Heart right ventricle (tissue), 16 donors: ENCODE data around the gene ZNF618. TPM values are rescaled to one million over a fixed set of nuclear protein-coding genes. Genes with fewer than 3 reads are reported as not detected.

Experiments used
- ATAC-seq, 8 donors: fragments of 200-7000 bp; cut with Tn5 transposase; one replicate each; pipeline ENCODE4 v1.9.1; 2020; ENCODE audit warnings: mild to moderate bottlenecking in 8 of 8, moderate library complexity in 8 of 8, moderate number of reproducible peaks in 1 of 8
- DNase-seq, 2 donors: peaks; one replicate each; pipeline ENCODE4 v3.0.0-alpha.2; 2020
- H3K27ac ChIP-seq, 10 donors: fragments of 200-600 bp; sonication (generic) in 2 of 10; one replicate each; pipeline versions ENCODE4 v1.5.0 to v1.8.0; 2020 to 2022; ENCODE audit warnings: mild to moderate bottlenecking in 3 of 10
- H3K27me3 ChIP-seq, 7 donors: fragments of 200-600 bp; one replicate each; pipeline ENCODE4 v1.8.0; 2021 to 2022; ENCODE audit warnings: mild to moderate bottlenecking in 2 of 7
- H3K36me3 ChIP-seq, 9 donors: fragments of 200-600 bp; sonication (generic) in 1 of 9; one replicate each; pipeline versions ENCODE4 v1.5.0 to v1.8.0; 2020 to 2022; ENCODE audit warnings: mild to moderate bottlenecking in 2 of 9
- H3K4me1 ChIP-seq, 9 donors: fragments of 200-600 bp; sonication (generic) in 1 of 9; one replicate each; pipeline versions ENCODE4 v1.5.0 to v1.8.0; 2020 to 2022; ENCODE audit warnings: mild to moderate bottlenecking in 4 of 9
- H3K4me3 ChIP-seq, 10 donors: fragments of 200-600 bp; sonication (generic) in 2 of 10; one replicate each; pipeline versions ENCODE4 v1.5.0 to v1.8.0; 2020 to 2022; ENCODE audit warnings: mild to moderate bottlenecking in 7 of 10, moderate library complexity in 2 of 10
- H3K9me3 ChIP-seq, 11 donors: fragments of 200-600 bp in 10 of 11; sonication (generic) in 2 of 11; one replicate each; pipeline versions ENCODE4 v1.5.0 to v1.8.0; 2013 to 2022; ENCODE audit warnings: mild to moderate bottlenecking in 2 of 11, control low read depth in 1 of 11, moderate library complexity in 1 of 11
- WGBS, 2 donors: extraction: QIAGEN DNeasy Blood & Tissue Kit; methylation state at CpG; one replicate each; pipeline ENCODE4 v1.1.7; 2013; ENCODE audit warnings: inconsistent platforms in 1 of 2; 5-methylcytosine and 5-hydroxymethylcytosine counted together
- intact Hi-C, 10 donors: fragments of 100-400 bp; cut with DNase I; formaldehyde crosslinking; loops; one replicate each; pipeline versions ENCODE4 v1.11.1 to v1.14.2; 2022
- polyA plus RNA-seq, 2 donors: library from polyadenylated mRNA; stranded (reverse); fragments of 200-250 nt; gene quantifications; one replicate each; pipeline ENCODE4 v1.2.3, GENCODE V29; 2013
- total RNA-seq, 10 donors: library from RNA; stranded (reverse); fragmentation: NEBNext Ultra II Directional in 3 of 10; extraction: Animal tissue kit (Norgen Biotek cat#: 25700) in 3 of 10; gene quantifications; one replicate each; pipeline versions ENCODE4 v1.2.1 to v1.2.4, GENCODE V29; 2021 to 2023
- TF ChIP-seq, protein P1 (sequence below), 9 donors: fragments of 200-600 bp; sonication (generic) in 2 of 9; IDR thresholded peaks; one replicate each; pipeline versions ENCODE4 v1.5.0 to v1.8.0; 2021 to 2022; ENCODE audit warnings: antibody characterized with exemption in 9 of 9, mild to moderate bottlenecking in 5 of 9, moderate library complexity in 1 of 9
- donor health status: Arrhythmogenic right ventricular cardiomyopathy.
- donor health status: ischemic (EF 13 %, LVEDD 7.1; RV severe dilation, severe dysfunction).
- donor health status: healthy with polysubstance abuse.
- donor health status: DM: no; HTN: yes; CAD: no.
- donor health status: DM: no; HTN: no; CAD: no.
- donor health status: ischemic (EF 25% LVEDD 6.9; RV normal size, moderate dysfunction).
- donor health status: ischemic (EF 25% LVEDD 5.7; RV mildly dilated, moderate dysfunction).
- donor health status: healthy.
- donor health status: DM: yes; HTN: yes; CAD: no.
- donor health status: Ischemic cardiomyopathy.
- donor health status: ischemic (EF 35%, LVEDD 5.7; RV mildly dilated, moderate dysfunction).
- donor health status: nonischemic (EF 11% LVEDD 7.7; RV severe dilation, severe dysfunction).
- donor health status: DM: yes; HTN: yes; CAD: no.
- donor health status: PGD.
- donor health status: ischemic (EF 29% LVEDD 5.4; RV normal size, mild dysfunction).
- donor health status: nonischemic (EF 23%, LVEDD 6.1; RV moderate dilation, normal function).

The ZNF618 gene
- total and polyA plus RNA-seq, 12 donors = 0.59 to 2.5 (median 1.6) TPM

DNA sequence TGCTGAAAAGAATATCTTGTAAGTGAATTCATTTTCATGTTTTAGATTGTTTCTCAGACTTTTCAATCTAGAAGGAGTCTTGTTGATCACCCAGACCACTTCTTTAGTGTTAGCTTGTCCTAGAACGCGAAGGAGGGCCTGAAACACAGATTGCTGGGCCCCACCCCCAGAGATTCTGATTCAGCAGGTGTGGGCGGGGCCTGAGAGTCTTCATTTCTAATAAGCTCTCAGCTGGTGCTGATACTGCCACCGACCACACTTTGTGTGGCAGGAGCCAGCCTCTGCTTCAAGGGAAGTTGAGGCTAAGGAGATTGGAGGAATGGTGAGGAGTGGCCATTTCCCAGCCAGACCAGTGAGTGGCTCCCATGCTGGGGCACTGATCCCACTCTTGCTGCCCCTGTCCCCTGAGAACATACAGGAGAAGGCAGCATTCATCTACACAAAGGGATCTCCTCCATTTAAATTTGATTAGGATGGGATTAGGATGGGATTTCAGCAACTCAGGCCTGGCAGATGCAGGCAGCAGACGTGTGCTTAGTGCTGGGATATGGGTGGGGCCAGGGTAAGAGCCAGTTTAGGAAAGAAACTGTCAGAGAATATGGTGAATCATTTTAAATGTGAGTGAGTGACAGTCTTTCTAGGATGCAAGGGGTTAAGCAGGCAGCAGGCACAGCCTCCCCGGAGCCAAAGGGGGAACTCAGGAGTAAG lies 35.9 kb downstream of the ZNF618 start:
- WGBS, 2 donors = 83 to 87% methylated on average over 6 of the region's 6 CpGs
- H3K27ac ChIP-seq = no peak overlapping the region

DNA sequence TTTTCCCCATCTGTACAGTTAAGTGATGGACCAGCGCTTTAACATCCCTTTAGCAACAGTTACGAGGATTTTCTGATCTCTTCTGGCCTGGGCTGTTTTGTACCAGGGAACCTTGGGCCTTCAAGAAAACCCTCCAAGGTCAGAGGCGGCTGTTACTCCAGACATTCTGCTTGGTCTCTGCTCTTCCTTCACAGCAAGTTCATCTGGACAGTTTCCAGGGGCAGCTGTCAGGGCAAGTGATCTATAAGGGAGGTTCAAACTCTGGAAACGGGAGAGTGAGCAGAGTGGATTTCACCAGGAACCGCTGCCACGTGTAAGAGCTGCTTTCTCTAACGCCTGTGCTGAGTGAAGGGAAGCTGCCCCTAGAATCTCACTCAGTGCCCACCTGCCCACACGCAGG lies 36.7 kb downstream of the ZNF618 start:
- Histone ChIP-seq H3K4me1 (peaks cover 0 to 13% (median 4%) of the 10 kb centered on the region in 9 donors), H3K27me3 (no peaks in the 10 kb centered on the region), H3K4me3 (no peak overlapping the region), H3K27ac (no peak overlapping the region), H3K36me3 (no peaks in the 10 kb centered on the region), H3K9me3 (no peaks in the 10 kb centered on the region)
- 77 to 80% methylated on average over 8 of the region's 8 CpGs for WGBS, 2 donors
- ATAC-seq = no peak
- DNase-seq = no peak
- intact Hi-C loops = no loop called here
- TF ChIP-seq, protein P1, sequence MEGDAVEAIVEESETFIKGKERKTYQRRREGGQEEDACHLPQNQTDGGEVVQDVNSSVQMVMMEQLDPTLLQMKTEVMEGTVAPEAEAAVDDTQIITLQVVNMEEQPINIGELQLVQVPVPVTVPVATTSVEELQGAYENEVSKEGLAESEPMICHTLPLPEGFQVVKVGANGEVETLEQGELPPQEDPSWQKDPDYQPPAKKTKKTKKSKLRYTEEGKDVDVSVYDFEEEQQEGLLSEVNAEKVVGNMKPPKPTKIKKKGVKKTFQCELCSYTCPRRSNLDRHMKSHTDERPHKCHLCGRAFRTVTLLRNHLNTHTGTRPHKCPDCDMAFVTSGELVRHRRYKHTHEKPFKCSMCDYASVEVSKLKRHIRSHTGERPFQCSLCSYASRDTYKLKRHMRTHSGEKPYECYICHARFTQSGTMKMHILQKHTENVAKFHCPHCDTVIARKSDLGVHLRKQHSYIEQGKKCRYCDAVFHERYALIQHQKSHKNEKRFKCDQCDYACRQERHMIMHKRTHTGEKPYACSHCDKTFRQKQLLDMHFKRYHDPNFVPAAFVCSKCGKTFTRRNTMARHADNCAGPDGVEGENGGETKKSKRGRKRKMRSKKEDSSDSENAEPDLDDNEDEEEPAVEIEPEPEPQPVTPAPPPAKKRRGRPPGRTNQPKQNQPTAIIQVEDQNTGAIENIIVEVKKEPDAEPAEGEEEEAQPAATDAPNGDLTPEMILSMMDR (IDR thresholded peaks at IDR 0.05) = no peak

More for the DNA sequence above, 35.9 kb downstream of the ZNF618 start:
- Histone ChIP-seq H3K4me1 (peaks cover 0 to 16% (median 4%) of the 10 kb centered on the region in 9 donors), H3K27me3 (no peaks in the 10 kb centered on the region), H3K36me3 (no peaks in the 10 kb centered on the region), H3K4me3 (no peak overlapping the region), H3K9me3 (no peaks in the 10 kb centered on the region)
- DNase-seq = no peak
- intact Hi-C loops = no loop called here
- no peak for ATAC-seq
- TF ChIP-seq, protein P1 (IDR thresholded peaks at IDR 0.05) = no peak

DNA sequence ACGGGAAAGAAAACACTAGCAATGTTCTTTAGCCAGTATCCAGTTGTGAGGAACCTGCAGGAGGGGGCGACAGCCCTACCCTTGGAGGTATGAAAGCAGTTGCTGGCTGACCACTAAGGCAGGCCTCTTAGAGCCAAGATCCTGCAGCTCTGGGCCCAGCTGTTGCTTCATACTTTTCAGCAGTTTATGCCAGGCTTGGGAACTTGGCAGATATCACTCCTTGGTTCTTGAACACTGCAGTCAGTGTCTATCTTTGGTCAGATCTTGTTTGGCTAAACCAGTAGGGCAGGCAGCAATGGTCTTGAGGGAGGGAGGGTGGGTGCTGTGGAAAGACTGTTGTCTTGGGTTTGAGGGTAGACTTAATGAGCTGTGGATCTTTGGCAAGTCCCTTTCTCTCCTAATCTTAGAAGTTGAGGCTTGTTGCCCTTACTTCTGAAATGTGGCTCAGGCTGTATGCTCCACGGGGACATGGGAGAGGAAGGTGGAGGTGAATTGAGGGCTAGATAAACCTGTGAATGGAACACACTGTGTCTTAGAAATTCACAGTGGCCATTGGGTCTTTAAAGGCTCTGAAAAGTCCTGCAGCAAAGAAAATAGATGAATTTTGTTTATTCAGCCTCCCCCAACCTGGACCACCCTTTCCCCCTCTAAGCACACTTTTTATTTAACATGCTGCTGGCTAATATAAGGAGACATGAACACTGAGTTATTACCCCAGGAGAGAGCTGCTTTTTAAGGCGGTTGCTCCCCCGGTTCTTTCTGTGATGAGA lies 37.5 kb downstream of the ZNF618 start:
- Histone ChIP-seq H3K4me1 (peaks cover 0 to 13% (median 4%) of the 10 kb centered on the region in 9 donors), H3K4me3 (no peak overlapping the region), H3K9me3 (no peaks in the 10 kb centered on the region), H3K27ac (no peak overlapping the region), H3K36me3 (no peaks in the 10 kb centered on the region), H3K27me3 (no peaks in the 10 kb centered on the region)
- TF ChIP-seq, protein P1 (IDR thresholded peaks at IDR 0.05) = no peak
- ATAC-seq = peak in 1 of 8 donors; percentile 61
- no peak for DNase-seq
- WGBS, 2 donors = 91% methylated on average over 5 of the region's 5 CpGs
- intact Hi-C loops = no loop called here

DNA sequence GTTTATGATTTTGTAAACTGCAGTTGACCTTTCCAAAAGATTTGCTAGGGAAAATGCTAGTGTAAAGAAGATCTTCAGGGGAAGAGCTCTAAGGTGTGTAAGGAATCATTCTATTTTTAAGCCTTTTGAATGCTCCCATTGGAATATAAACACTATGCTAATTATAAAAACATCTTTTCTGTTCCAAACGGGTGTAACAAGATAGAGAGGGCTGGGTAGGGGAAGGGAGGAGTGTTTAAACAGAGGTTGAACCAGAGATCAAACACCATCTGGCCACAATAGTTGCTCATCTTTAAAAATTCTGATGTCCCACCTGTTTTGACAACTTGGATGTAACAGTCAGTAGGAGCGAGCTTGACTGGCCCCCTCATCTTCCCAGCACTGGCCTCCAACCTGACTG lies 38.4 kb downstream of the ZNF618 start:
- Histone ChIP-seq H3K9me3 (no peaks in the 10 kb centered on the region), H3K4me1 (peaks cover 0 to 13% (median 4%) of the 10 kb centered on the region in 9 donors), H3K27me3 (no peaks in the 10 kb centered on the region), H3K36me3 (no peaks in the 10 kb centered on the region), H3K4me3 (no peak overlapping the region), H3K27ac (no peak overlapping the region)
- DNase-seq (no peak), ATAC-seq (no peak)
- TF ChIP-seq, protein P1 (IDR thresholded peaks at IDR 0.05) = no peak
- 65 to 67% methylated on average over 2 of the region's 2 CpGs for WGBS, 2 donors
- intact Hi-C loops = no loop called here
